ENCODE measurements around the gene EIF3F.

- TF ChIP-seq ESRRG (CRISPR knock-in tag; IDR thresholded peaks at IDR 0.05) = no peak
- TF ChIP-seq PATZ1 (CRISPR knock-in tag; IDR thresholded peaks at IDR 0.05; ENCODE audit: borderline replicate concordance) = no peak
- no peak for TF ChIP-seq ZC3H10 (CRISPR knock-in tag; IDR thresholded peaks at IDR 0.05)
- TF ChIP-seq RARB (CRISPR knock-in tag; IDR thresholded peaks at IDR 0.05) = no peak
- TF ChIP-seq CSRNP3 (CRISPR knock-in tag; IDR thresholded peaks at IDR 0.05) = no peak
- no peak for TF ChIP-seq POU6F1 (CRISPR knock-in tag; IDR thresholded peaks at IDR 0.05; ENCODE audit: borderline replicate concordance, low read depth)
- TF ChIP-seq ZFP3 (CRISPR knock-in tag; IDR thresholded peaks at IDR 0.05) = no peak
- no peak for TF ChIP-seq ZNF70 (CRISPR knock-in tag; IDR thresholded peaks at IDR 0.05)
- no peak for TF ChIP-seq BACH2 (CRISPR knock-in tag; IDR thresholded peaks at IDR 0.05; ENCODE audit: borderline replicate concordance)
- no peak for TF ChIP-seq ISL1 (CRISPR knock-in tag; IDR thresholded peaks at IDR 0.05)
- no peak for TF ChIP-seq ARNTL (CRISPR knock-in tag; IDR thresholded peaks at IDR 0.05; ENCODE audit: borderline replicate concordance, low read depth)
These were observed 52.6 kb downstream of the EIF3F start for GRCh38 chr11:8039530-8040260.
